NCI-H2196 treated with DMSO at 0.1 percent for 48 hours (cell line): ENCODE data around the gene CIAPIN1.
"Not testable (repeated sequence)": the region's sequence is repeated elsewhere in the genome, so short reads cannot be mapped to it uniquely, and the experiment has no call there.

Experiments used
- DNase-seq: peaks from one replicate; lab custom pipeline; 2025; ENCODE audit not compliant: unreplicated experiment; lab: John Stamatoyannopoulos, UW

The CIAPIN1 gene

DNA sequence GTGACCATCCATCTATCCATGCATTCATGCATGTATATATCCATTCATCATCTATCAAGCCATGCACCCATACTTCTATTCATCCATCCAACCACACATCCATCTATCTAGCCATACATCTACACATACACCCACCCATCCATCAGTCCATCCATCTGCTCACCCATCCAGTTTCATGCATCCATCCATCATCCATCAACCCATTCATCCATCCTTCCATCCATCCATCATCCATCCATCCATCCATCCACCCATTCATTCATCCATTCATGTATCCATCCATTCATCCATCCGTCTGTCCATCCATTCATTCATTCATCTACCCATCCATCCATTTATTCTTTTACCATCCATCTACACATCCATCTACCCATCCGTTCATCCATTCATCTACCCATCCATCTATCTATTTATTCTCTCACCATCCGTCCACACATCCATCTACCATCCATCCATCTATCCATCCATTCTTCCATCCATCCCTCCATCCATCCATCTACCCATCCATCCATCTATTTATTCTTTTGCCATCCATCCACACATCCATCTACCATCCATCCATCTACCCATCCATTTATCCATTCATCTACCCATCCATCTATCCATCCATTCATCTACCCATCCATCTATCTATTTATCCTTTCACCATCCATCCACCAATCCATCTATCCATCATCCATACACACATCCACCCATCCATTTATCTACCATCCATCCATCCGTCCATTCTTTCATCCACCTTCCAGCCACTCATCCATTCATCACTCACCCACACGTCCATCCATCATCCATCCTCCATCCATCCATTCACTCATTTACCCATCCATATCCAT lies 39.4 kb downstream of the CIAPIN1 start:
- no peak for DNase-seq

GRCh38 chr16:57406881-57407280 lies 40.3 kb downstream of the CIAPIN1 start:
- DNase-seq, result no peak

DNA sequence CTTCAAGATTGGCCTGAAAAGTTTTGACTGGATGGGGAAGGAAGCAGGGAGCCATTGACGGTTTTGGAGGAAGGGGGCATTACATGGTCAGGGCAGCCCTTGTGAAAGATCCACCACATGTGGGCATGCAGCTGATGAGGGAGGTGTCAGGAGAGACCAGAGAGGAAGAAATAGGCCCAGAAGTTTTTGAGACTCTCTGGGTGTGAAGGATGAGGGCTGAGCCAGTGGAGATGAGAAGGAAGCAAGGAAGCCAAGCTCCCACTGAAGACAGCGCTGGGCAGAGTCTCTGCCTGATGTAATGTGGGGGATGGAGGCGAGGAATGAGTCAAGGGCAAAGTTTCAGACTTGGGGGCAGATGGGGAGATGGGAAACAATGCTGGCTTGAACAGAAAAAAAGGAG lies 42.1 kb downstream of the CIAPIN1 start:
- no peak for DNase-seq

- no peak for DNase-seq
Measured at GRCh38 chr16:57403965-57404817, 43.0 kb downstream of the CIAPIN1 start, which contains the start of gene CCL17. Gene CCL17 (plus strand): TSS chr16:57404767. CDS start chr16:57413933, 9,166 bp downstream.

DNA sequence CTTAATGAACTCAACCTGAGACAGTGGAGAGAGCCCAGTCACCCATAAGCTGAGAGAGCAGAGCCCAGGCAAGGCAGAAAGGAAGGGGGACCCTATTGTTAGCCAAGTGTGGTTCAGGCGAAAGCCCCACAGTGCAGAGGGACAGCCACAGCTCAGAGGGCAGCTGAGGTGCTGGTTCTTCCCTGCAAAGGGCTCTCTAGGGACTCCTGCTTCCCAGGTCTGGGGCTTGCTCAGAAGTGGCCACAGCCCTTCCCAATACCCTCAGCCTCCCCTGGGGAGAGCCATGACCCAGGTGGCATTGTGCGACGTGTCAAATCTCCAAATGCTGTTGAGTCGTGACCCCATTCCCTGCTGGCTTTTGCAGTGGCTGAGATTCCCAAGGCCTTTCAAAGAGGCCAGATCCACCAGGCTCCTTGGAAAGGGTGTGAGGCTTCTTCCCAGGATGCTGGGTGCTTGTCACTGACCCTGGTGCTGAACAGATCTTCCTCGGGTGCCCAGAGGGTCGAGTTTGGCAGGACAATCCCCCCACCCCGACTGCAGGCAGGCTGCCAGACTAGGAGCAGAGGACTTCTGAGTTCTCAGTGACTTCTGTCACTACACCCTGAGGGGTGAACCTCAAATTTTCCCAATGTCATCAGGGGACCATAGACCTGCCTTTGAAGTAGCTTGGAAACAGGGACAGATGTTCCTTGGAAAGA lies 45.1 kb downstream of the CIAPIN1 start:
- no peak for DNase-seq

DNA sequence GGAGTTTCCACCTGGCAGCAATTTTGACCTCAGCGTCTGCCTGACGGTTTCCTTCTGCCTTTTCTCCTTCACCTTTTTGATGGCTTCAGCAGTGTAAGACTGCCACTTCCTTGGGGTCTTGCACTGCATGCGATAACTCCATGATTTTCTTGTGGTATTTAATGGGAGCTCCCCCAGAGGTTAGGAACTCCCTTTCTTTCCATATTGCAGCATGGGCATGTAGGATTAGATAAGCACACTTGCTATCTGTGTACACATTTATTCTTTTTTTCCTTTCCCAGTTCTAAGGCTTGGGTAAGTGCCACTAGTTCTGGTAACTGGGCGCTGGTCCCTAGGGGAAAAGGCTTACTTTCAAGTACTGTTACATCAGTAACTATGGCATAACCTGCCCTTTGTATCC lies 49.7 kb downstream of the CIAPIN1 start:
- DNase-seq, result not testable (repeated sequence)

- no peak for DNase-seq
Measured at GRCh38 chr16:57396786-57397185, 50.4 kb downstream of the CIAPIN1 start.

DNA sequence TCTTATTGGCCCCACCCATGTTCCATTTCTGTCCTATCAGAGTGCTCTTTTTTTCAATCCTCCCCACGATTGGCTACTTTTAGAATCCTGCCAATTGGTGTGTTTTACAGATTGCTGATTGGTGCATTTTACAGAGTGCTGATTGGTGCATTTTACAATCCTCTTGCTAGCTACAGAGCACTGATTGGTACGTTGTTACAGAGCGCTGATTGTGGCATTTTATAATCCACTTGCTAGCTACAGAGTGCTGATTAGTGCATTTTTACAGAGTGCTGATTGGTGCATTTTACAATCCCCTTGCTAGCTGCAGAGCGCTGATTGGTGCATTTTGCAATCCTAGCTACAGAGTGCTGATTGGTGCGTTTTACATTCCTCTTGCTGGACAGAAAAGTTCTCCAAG lies 52.2 kb downstream of the CIAPIN1 start:
- DNase-seq, result no peak

GRCh38 chr16:57394444-57394843 lies 52.7 kb downstream of the CIAPIN1 start:
- no peak for DNase-seq

GRCh38 chr16:57392694-57393093 lies 54.5 kb downstream of the CIAPIN1 start:
- DNase-seq, result no peak

- DNase-seq, result no peak
Measured at GRCh38 chr16:57391708-57392107, 55.5 kb downstream of the CIAPIN1 start.

DNA sequence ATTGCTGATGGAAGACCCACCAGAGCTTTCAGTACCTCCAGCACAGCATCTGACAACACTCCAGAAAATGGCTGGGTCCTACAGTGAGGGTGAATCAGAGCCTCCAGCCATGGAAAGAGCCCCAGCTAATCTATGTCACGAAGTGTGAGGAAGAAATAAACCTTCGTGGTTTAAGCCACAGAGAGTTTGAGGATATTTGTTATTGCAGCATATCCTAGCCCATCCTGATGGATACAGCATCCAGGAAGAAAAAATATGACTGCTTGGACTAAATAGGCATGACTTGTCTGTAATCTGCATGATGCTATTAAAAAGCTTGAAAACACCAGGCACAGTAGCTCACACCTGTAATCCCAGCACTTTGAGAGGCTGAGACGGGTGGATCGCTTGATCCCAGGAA lies 55.9 kb downstream of the CIAPIN1 start:
- DNase-seq, result no peak

DNA sequence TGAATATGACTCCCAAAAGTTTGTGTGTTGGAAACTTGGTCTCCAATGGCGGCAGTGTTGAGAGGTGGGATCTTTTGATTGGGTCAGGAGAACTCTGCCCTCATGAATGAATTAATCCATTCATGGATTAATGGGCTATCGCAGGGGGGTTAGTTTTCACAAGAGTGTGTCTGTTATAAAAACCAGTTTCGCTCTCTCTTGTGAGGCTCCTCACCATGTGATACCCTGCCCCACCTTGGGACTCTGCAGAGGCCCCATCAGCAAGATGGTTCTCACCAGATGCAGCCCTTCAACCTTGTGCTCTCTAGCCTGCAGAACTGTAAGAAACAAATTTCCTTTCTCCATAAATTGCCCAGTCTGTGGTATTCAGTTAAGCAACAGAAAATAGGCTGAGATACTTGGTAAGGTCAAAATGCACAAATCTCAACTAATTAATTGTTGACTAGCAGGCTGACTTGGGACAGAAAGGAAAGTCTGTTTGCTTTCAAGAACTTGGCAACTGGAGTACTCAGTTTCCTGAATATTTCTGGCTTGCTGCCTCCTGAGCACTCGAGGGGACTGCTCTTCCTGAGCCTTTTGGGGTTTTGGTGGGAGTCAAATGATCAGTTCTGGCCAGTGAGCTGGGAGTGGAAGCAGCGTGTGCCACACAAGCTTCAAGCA lies 56.4 kb downstream of the CIAPIN1 start:
- DNase-seq, result no peak

DNA sequence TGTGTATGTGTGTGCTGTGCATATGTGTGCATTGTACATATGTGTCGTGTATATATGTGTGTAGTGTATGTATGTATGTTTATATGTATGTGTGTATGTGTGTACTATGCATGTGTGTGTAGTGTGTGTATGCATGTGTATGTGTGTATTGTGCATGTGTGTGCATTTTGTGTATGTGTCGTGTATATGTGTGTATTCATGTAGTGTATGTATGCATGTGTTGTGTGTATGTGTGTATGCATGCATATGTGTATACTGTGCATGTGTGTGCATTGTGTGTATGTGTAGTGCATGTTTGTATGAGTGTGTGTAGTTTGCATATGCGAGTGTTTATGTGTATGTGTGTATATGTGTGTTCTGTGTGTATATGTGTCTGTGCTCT lies 58.1 kb downstream of the CIAPIN1 start:
- DNase-seq, result no peak

- no peak for DNase-seq
Measured at GRCh38 chr16:57388359-57389086, 58.7 kb downstream of the CIAPIN1 start.

DNA sequence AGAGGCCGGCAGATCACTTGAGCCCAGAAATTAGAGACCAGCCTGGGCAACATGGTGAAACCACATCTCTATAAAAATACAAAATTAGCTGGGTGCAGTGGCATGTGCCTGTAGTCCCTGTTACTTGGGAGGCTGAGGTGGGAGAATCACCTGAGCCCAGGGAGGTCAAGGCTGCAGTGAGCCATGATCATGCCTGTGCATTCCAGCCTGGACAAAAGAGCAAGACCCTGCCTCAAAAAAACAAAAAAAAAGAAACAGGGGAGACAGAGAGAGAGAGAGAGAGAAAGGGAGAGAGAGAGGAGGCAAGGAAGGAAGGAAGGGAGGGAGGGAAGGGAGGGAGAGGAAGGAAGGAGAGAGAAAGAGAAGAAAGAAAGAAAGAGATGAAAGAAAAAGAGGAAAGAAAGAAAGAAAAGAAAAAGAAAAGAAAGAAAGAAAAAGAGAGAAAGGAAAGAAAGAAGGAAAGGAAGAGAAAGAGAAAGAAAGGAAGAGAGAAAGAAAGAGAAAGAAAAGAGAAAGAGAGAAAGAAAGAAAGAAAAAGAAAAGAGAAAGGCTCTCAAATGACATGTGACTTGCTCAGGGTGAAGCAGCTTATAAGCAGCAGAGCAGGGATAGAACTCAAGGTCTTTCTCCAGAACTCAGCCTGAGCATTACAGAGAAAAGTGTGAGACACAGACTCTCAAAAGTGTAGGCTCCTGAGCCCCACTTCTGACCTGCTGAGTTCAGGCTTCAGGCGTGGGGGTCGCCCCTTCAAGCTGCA lies 59.4 kb downstream of the CIAPIN1 start:
- no peak for DNase-seq

- DNase-seq, result no peak
Measured at GRCh38 chr16:57386381-57386951, 60.7 kb downstream of the CIAPIN1 start.

DNA sequence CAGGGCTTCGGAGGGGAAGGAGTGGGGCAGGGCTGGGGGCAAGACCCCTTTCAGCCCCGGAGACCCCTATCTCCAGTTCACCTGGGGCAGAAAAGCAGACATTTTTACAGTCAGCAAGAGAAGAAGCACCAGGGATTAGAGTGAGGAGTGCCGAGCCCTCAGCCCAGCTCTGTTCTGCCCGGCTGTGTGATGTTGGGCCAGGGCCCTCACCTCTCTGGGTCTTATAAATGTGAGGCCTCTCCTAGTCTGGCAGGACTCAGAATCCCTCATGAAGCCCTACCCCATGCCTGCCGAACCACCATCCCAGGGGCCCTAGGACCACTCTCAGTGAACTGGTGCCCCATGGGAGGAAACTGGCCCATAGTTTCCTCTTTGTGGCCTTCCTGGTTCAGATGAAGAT lies 62.1 kb downstream of the CIAPIN1 start:
- DNase-seq, result no peak
